H1 (cell line): Measurements from ENCODE around the gene NRXN3. TPM values are rescaled to one million over a fixed set of nuclear protein-coding genes. Genes with fewer than 3 reads are reported as not detected.

ENCODE experiments used
- CHD7 ChIP-seq: fragments of 300-600 bp; sonication (generic); IDR thresholded peaks from 2 replicates; pipeline ENCODE4 v1.7.1; 2012; ENCODE audit warnings: low read length, moderate library complexity, mild to moderate bottlenecking, inconsistent platforms; ENCODE audit not compliant: insufficient replicate concordance
- MAFK ChIP-seq: IDR thresholded peaks from 2 replicates; pipeline ENCODE4 v1.6.1; 2012; ENCODE audit warnings: low read depth, mild to moderate bottlenecking, improper control_type of control experiment, low read length
- RFX5 ChIP-seq: IDR thresholded peaks from 2 replicates; pipeline ENCODE4 v1.6.1; 2011; ENCODE audit warnings: low read depth, low read length, improper control_type of control experiment, borderline replicate concordance
- SIN3A ChIP-seq, 2 experiments: IDR thresholded peaks in 1 of 2; conservative IDR thresholded peaks in 1 of 2; 2 replicates each; pipeline ENCODE4 v1.6.1; 2011 to 2012; ENCODE audit warnings: low read length in 2 of 2, improper control_type of control experiment in 1 of 2, low read depth in 1 of 2, mild to moderate bottlenecking in 1 of 2
- SP1 ChIP-seq: IDR thresholded peaks from 2 replicates; pipeline ENCODE4 v1.6.1; 2011; ENCODE audit warnings: low read depth, low read length
- SP4 ChIP-seq: IDR thresholded peaks from 2 replicates; pipeline ENCODE4 v1.6.1; 2012; ENCODE audit warnings: low read length, inconsistent platforms
- polyA plus RNA-seq, 7 experiments: library from polyadenylated mRNA; depleted of rRNA in 3 of 7; stranded (reverse) in 5 of 7; unstranded in 2 of 7; fragments of >200 nt in 5 of 7; fragments of 200-250 nt in 2 of 7; gene quantifications; 1 replicate in 5 of 7; 2 replicates in 1 of 7; 4 replicates in 1 of 7; pipeline versions ENCODE4 v1.2.1 to v1.2.3, GENCODE V29; 2011 to 2013; ENCODE audit warnings: missing spikeins in 2 of 7, mixed read lengths in 2 of 7
- total RNA-seq: library from RNA; stranded (reverse); fragmentation: NEBNext Ultra II Directional; extraction: Animal tissue kit (Norgen Biotek cat#: 25700); gene quantifications from 2 replicates; pipeline ENCODE4 v1.2.1, GENCODE V29; 2021

Gene NRXN3
- total and polyA plus RNA-seq, 2 of the 8 experiments (the other 6 are each of a cell fraction or from before 2014, with no cell fraction given): 2.6 to 4.1 TPM

GRCh38 chr14:79724934-79725717, 1555.0 kb downstream of the NRXN3 start (continued):
- TF ChIP-seq SIN3A (conservative IDR thresholded peaks at IDR 0.05 in 1 of 2, IDR thresholded peaks at IDR 0.05 in 1 of 2; ENCODE audit: low read depth in 1 of 2, low read length in 2 of 2): no peak
- no peak for TF ChIP-seq RFX5
- TF ChIP-seq SP4: no peak
- TF ChIP-seq MAFK: no peak
- TF ChIP-seq CHD7: no peak
- no peak for TF ChIP-seq SP1
